ENCODE results near the gene MBD6. TPM values are rescaled to one million over a fixed set of nuclear protein-coding genes. Genes with fewer than 3 reads are reported as not detected.

MBD6 gene
- total RNA-seq, 1 donor from 2014 or later, result 58.5 TPM

DNA sequence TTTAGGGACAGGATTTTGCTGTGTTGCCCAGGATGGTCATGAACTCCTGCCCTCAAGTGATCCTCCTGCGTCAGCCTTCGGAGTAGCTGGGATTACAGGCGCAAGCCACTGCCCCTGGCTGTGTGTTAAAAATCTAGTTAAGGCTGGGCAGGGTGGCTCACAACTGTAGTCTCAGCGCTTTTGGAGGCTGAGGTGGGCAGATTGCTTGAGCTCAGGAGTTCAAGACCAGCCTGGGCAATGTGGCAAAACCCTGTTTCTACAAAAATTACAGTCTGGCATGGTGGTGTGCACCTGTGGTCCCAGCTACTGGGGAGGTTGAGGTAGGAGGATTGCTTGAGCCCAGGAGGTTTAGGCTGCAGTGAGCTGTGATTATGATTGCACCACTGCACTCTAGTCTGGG lies 11.5 kb upstream of the MBD6 start:
- no peaks in the 10 kb centered on the region for H3K27me3 Mint-ChIP-seq (ENCODE audit: low read depth, unreplicated experiment)

DNA sequence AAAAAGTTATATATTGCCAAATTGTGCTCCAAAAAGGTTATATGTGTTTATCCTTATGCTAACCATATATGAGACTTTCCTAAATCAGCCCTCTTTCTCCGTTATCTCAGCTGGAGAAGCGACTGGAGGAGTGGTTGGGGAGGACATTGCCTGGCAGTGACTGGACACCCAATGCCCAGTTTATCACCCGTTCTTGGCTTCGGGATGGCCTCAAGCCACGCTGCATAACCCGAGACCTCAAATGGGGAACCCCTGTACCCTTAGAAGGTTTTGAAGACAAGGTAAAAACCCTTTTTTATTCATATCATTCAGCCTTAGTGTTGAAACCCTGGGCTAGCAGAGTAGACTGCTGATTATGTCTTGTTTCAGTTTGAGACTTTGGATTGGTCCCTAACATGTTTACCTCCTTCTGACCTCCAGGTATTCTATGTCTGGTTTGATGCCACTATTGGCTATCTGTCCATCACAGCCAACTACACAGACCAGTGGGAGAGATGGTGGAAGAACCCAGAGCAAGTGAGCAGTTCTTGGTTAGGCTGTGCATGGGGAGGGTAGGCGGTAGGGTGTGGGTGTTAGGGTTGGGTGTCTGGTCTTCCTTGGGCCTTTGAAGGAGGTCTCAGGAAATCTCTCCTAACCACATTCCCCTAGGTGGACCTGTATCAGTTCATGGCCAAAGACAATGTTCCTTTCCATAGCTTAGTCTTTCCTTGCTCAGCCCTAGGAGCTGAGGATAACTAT lies 10.9 kb upstream of the MBD6 start:
- H3K36me3 ChIP-seq (ENCODE audit: insufficient read depth, low read length), result peaks cover 48% of the 10 kb centered on the region
- no peak overlapping the region for H2AFZ ChIP-seq (ENCODE audit: low read depth, low read length)
- no peak overlapping the region for H3K4me2 ChIP-seq (ENCODE audit: low read length)
- FAIRE-seq (no peak), DNase-seq (ENCODE audit: low read depth) (no peak)
- H3K36me3 Mint-ChIP-seq (ENCODE audit: low read depth, unreplicated experiment), result peaks cover 37% of the 10 kb centered on the region
- no peaks in the 10 kb centered on the region for H3K9me3 ChIP-seq (ENCODE audit: insufficient read depth, low read depth, low read length)
- no peak overlapping the region for H3K27ac ChIP-seq (ENCODE audit: low read depth, low read length)
- no peak overlapping the region for H3K9ac ChIP-seq (ENCODE audit: low read length)
- H3K27me3 ChIP-seq (ENCODE audit: insufficient read depth, low read length), result no peaks in the 10 kb centered on the region
- H3K27me3 Mint-ChIP-seq (ENCODE audit: low read depth, unreplicated experiment), result no peaks in the 10 kb centered on the region
- no peaks in the 10 kb centered on the region for H3K4me1 ChIP-seq (ENCODE audit: insufficient read depth, low read length)
- H3K9me3 Mint-ChIP-seq (ENCODE audit: unreplicated experiment), result no peaks in the 10 kb centered on the region
- no peak overlapping the region for H3K4me3 ChIP-seq (ENCODE audit: insufficient read depth, low read depth, low read length)
- TF ChIP-seq, protein P1, sequence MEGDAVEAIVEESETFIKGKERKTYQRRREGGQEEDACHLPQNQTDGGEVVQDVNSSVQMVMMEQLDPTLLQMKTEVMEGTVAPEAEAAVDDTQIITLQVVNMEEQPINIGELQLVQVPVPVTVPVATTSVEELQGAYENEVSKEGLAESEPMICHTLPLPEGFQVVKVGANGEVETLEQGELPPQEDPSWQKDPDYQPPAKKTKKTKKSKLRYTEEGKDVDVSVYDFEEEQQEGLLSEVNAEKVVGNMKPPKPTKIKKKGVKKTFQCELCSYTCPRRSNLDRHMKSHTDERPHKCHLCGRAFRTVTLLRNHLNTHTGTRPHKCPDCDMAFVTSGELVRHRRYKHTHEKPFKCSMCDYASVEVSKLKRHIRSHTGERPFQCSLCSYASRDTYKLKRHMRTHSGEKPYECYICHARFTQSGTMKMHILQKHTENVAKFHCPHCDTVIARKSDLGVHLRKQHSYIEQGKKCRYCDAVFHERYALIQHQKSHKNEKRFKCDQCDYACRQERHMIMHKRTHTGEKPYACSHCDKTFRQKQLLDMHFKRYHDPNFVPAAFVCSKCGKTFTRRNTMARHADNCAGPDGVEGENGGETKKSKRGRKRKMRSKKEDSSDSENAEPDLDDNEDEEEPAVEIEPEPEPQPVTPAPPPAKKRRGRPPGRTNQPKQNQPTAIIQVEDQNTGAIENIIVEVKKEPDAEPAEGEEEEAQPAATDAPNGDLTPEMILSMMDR (IDR thresholded peaks at IDR 0.05; ENCODE audit: insufficient read depth, low read depth, low read length), result no peak
- no peak for TF ChIP-seq EZH2 (IDR thresholded peaks at IDR 0.05; ENCODE audit: insufficient read depth, low read length)
- peaks cover 48% of the 10 kb centered on the region for H4K20me1 ChIP-seq (ENCODE audit: insufficient read depth, low read length)
- peaks cover 11% of the 10 kb centered on the region for H3K4me1 Mint-ChIP-seq (ENCODE audit: low read depth, unreplicated experiment)
- H3K79me2 ChIP-seq (ENCODE audit: insufficient read depth, low read length), result peaks cover 3% of the 10 kb centered on the region
- H3K4me3 Mint-ChIP-seq (ENCODE audit: unreplicated experiment), result no peak overlapping the region
- H3K27ac Mint-ChIP-seq (ENCODE audit: unreplicated experiment), result no peak overlapping the region

More for the DNA sequence above, 11.5 kb upstream of the MBD6 start:
- TF ChIP-seq, protein P1 (IDR thresholded peaks at IDR 0.05; ENCODE audit: insufficient read depth, low read depth, low read length), result no peak
- TF ChIP-seq EZH2 (IDR thresholded peaks at IDR 0.05; ENCODE audit: insufficient read depth, low read length), result no peak
- no peaks in the 10 kb centered on the region for H3K79me2 ChIP-seq (ENCODE audit: insufficient read depth, low read length)
- no peak overlapping the region for H3K4me2 ChIP-seq (ENCODE audit: low read length)
- H3K4me3 Mint-ChIP-seq (ENCODE audit: unreplicated experiment), result no peak overlapping the region
- peaks cover 42% of the 10 kb centered on the region for H4K20me1 ChIP-seq (ENCODE audit: insufficient read depth, low read length)
- no peak for FAIRE-seq
- peaks cover 7% of the 10 kb centered on the region for H3K4me1 Mint-ChIP-seq (ENCODE audit: low read depth, unreplicated experiment)
- H3K9me3 ChIP-seq (ENCODE audit: insufficient read depth, low read depth, low read length), result no peaks in the 10 kb centered on the region
- H2AFZ ChIP-seq (ENCODE audit: low read depth, low read length), result no peak overlapping the region
- H3K4me1 ChIP-seq (ENCODE audit: insufficient read depth, low read length), result no peaks in the 10 kb centered on the region
- peaks cover 47% of the 10 kb centered on the region for H3K36me3 ChIP-seq (ENCODE audit: insufficient read depth, low read length)
- no peak for DNase-seq (ENCODE audit: low read depth)
- H3K4me3 ChIP-seq (ENCODE audit: insufficient read depth, low read depth, low read length), result no peak overlapping the region
- H3K9me3 Mint-ChIP-seq (ENCODE audit: unreplicated experiment), result no peaks in the 10 kb centered on the region
- H3K27me3 ChIP-seq (ENCODE audit: insufficient read depth, low read length), result no peaks in the 10 kb centered on the region
- no peak overlapping the region for H3K27ac ChIP-seq (ENCODE audit: low read depth, low read length)
- H3K9ac ChIP-seq (ENCODE audit: low read length), result no peak overlapping the region
- H3K36me3 Mint-ChIP-seq (ENCODE audit: low read depth, unreplicated experiment), result peaks cover 39% of the 10 kb centered on the region
- no peak overlapping the region for H3K27ac Mint-ChIP-seq (ENCODE audit: unreplicated experiment)

DNA sequence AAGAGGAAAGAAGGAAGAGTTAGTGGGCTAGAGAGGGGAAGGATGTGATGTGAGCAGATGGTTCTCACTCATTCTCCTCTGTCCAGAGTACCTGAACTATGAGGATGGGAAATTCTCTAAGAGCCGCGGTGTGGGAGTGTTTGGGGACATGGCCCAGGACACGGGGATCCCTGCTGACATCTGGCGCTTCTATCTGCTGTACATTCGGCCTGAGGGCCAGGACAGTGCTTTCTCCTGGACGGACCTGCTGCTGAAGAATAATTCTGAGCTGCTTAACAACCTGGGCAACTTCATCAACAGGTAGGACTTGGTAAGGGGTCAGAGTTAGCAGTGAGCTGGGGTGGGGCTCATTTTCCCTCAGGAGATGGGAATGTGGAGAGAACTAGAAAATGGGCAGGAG lies 10.0 kb upstream of the MBD6 start:
- Histone ChIP-seq H3K4me1 (ENCODE audit: insufficient read depth, low read length) (peaks cover 7% of the 10 kb centered on the region), H3K9me3 (ENCODE audit: insufficient read depth, low read depth, low read length) (no peaks in the 10 kb centered on the region), H3K4me3 (ENCODE audit: insufficient read depth, low read depth, low read length) (no peak overlapping the region), H3K79me2 (ENCODE audit: insufficient read depth, low read length) (peaks cover 12% of the 10 kb centered on the region), H3K36me3 (ENCODE audit: insufficient read depth, low read length) (peaks cover 57% of the 10 kb centered on the region), H3K9ac (ENCODE audit: low read length) (no peak overlapping the region), H3K27ac (ENCODE audit: low read depth, low read length) (no peak overlapping the region), H3K4me2 (ENCODE audit: low read length) (no peak overlapping the region), H3K27me3 (ENCODE audit: insufficient read depth, low read length) (no peaks in the 10 kb centered on the region), H2AFZ (ENCODE audit: low read depth, low read length) (no peak overlapping the region), H4K20me1 (ENCODE audit: insufficient read depth, low read length) (peaks cover 57% of the 10 kb centered on the region)
- H3K4me3 Mint-ChIP-seq (ENCODE audit: unreplicated experiment), result no peak overlapping the region
- no peaks in the 10 kb centered on the region for H3K27me3 Mint-ChIP-seq (ENCODE audit: low read depth, unreplicated experiment)
- no peak for TF ChIP-seq EZH2 (IDR thresholded peaks at IDR 0.05; ENCODE audit: insufficient read depth, low read length)
- TF ChIP-seq, protein P1 (IDR thresholded peaks at IDR 0.05; ENCODE audit: insufficient read depth, low read depth, low read length), result no peak
- no peaks in the 10 kb centered on the region for H3K9me3 Mint-ChIP-seq (ENCODE audit: unreplicated experiment)
- no peak for DNase-seq (ENCODE audit: low read depth)
- no peak for FAIRE-seq
- no peak overlapping the region for H3K27ac Mint-ChIP-seq (ENCODE audit: unreplicated experiment)
- peaks cover 20% of the 10 kb centered on the region for H3K4me1 Mint-ChIP-seq (ENCODE audit: low read depth, unreplicated experiment)
- peaks cover 44% of the 10 kb centered on the region for H3K36me3 Mint-ChIP-seq (ENCODE audit: low read depth, unreplicated experiment)
